ENCODE measurements around the gene DGKG. TPM values are rescaled to one million over a fixed set of nuclear protein-coding genes. Genes with fewer than 3 reads are reported as not detected.
A peak's percentile ranks its signal among the peaks of the same experiment; 100 is the strongest.

Gene DGKG
- total and polyA plus RNA-seq, 3 experiments from 2014 or later: 0.04 to 0.20 TPM; not detected in 1

DNA sequence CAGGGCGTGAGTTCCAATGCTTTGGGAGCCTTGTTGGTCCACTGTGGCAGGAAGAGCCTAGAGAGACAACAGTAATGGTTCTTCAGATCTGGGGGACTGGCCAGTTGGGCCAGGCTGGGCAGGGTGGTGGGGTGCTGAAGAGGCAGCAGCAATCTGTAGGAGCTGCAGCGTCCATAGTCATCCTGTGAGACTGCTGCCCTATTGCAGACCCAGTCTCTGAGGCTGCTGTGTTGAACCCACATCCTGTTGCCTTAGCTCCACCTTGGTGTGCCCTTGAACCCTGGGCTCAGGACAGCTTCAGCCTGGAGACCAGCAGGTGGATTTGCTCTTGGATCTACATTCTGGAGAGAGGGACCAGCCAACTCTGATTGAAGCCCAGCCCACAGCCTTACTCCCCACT is 229.5 kb downstream of the DGKG start:
- no peak overlapping the region for H3K27ac Mint-ChIP-seq
- peaks cover 10 to 24% of the 10 kb centered on the region in 2 donors for H3K27me3 Mint-ChIP-seq
- ChIA-PET POLR2A (no interaction called here), CTCF (interaction anchor here (2.3 kb wide), 1 partner anchor 10 kb away, joined by 6 read pairs; no protein-coding TSS in a partner anchor)
- no peaks in the 10 kb centered on the region for H3K36me3 ChIP-seq (ENCODE audit: insufficient read depth, low read length)
- no peaks in the 10 kb centered on the region for H3K9me3 Mint-ChIP-seq
- no peaks in the 10 kb centered on the region for H3K27me3 ChIP-seq (ENCODE audit: insufficient read depth, low read length, poor library complexity, severe bottlenecking)
- H3K4me1 ChIP-seq (ENCODE audit: insufficient read depth, low read length): no peaks in the 10 kb centered on the region
- no peak overlapping the region for H3K4me3 Mint-ChIP-seq
- no peak overlapping the region for H3K27ac ChIP-seq (ENCODE audit: low read depth, low read length)
- no peaks in the 10 kb centered on the region for H3K9me3 ChIP-seq (ENCODE audit: low read length)
- DNase-seq: no peak
- no peaks in the 10 kb centered on the region for H3K4me1 Mint-ChIP-seq
- no peak overlapping the region for H3K4me3 ChIP-seq (ENCODE audit: low read length)
- no peaks in the 10 kb centered on the region for H3K36me3 Mint-ChIP-seq

DNA sequence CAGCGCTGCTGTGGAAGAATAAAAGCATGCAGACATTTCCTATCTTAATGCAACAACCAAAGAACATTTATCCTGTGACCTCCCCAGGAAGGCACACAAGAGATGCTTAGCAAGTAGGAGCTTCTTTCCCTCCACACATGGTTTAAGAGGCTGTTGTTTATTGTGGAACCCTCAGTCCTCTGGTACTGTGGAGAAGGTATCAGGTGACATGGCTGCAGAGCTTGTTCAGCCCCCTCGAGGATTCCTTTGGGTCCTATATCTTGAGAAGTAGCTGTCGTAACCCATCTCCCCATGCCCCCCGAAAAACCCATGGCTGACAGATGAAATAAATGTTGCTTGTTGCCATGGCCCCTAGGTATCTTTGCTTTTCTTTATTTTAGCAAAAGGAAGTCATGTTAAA is 232.8 kb downstream of the DGKG start:
- Mint-ChIP-seq H3K27ac (no peak overlapping the region), H3K4me3 (no peak overlapping the region), H3K4me1 (no peaks in the 10 kb centered on the region), H3K9me3 (no peaks in the 10 kb centered on the region), H3K36me3 (no peaks in the 10 kb centered on the region), H3K27me3 (peaks cover 5 to 9% of the 10 kb centered on the region in 2 donors)
- DNase-seq: no peak
- H3K9me3 ChIP-seq (ENCODE audit: low read length): no peaks in the 10 kb centered on the region
- no peak overlapping the region for H3K27ac ChIP-seq (ENCODE audit: low read depth, low read length)
- H3K27me3 ChIP-seq (ENCODE audit: insufficient read depth, low read length, poor library complexity, severe bottlenecking): no peaks in the 10 kb centered on the region
- ChIA-PET CTCF (no interaction called here), POLR2A (no interaction called here)
- no peak overlapping the region for H3K4me3 ChIP-seq (ENCODE audit: low read length)
- H3K36me3 ChIP-seq (ENCODE audit: insufficient read depth, low read length): no peaks in the 10 kb centered on the region
- H3K4me1 ChIP-seq (ENCODE audit: insufficient read depth, low read length): no peaks in the 10 kb centered on the region

DNA sequence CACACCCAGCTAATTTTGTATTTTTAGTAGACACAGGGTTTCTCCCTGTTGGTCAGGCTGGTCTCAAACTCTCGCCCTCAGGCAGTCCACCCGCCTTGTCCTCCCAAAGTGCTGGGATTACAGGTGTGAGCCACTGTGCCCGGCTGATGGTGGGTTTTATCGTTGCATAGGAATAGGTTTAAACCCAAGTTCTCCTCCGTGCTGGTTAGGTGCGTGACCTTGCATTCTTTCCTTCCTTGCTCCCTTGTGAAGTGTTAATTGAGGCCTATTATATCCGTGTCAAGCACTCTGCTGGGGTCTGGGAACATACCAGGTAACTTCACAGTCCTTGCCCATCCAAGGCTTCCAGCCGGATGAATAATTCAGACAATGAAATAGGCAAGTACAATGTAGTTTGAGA is 233.9 kb downstream of the DGKG start:
- ChIA-PET CTCF (no interaction called here), POLR2A (no interaction called here)
- Mint-ChIP-seq H3K4me3 (no peak overlapping the region), H3K36me3 (no peaks in the 10 kb centered on the region), H3K4me1 (no peaks in the 10 kb centered on the region), H3K9me3 (no peaks in the 10 kb centered on the region), H3K27me3 (peaks cover 9 to 13% of the 10 kb centered on the region in 2 donors), H3K27ac (no peak overlapping the region)
- Histone ChIP-seq H3K27ac (ENCODE audit: low read depth, low read length) (no peak overlapping the region), H3K9me3 (ENCODE audit: low read length) (no peaks in the 10 kb centered on the region), H3K27me3 (ENCODE audit: insufficient read depth, low read length, poor library complexity, severe bottlenecking) (no peaks in the 10 kb centered on the region), H3K4me1 (ENCODE audit: insufficient read depth, low read length) (no peaks in the 10 kb centered on the region), H3K36me3 (ENCODE audit: insufficient read depth, low read length) (no peaks in the 10 kb centered on the region), H3K4me3 (ENCODE audit: low read length) (no peak overlapping the region)
- no peak for DNase-seq

DNA sequence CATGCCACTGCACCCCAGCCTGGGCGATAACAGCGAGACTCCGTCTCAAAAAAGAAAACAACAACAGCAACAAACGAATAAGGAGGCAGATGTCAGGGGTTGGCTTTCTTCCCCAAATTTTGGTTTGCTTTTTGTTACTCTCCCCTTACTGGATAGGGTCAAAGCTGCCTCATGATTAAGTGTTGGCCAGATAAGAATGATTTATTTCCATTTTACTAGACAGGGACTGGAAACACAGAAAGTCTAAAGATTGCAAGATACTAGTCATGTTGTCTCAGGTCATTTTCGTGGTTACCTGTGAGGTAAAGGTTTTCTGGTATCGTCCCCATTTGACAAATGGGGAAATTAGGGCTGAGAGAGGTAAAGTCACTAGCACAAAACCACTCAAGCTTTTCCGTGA is 234.6 kb downstream of the DGKG start:
- Histone ChIP-seq H3K27me3 (ENCODE audit: insufficient read depth, low read length, poor library complexity, severe bottlenecking) (no peaks in the 10 kb centered on the region), H3K4me3 (ENCODE audit: low read length) (no peak overlapping the region), H3K9me3 (ENCODE audit: low read length) (no peaks in the 10 kb centered on the region), H3K4me1 (ENCODE audit: insufficient read depth, low read length) (no peaks in the 10 kb centered on the region), H3K27ac (ENCODE audit: low read depth, low read length) (no peak overlapping the region), H3K36me3 (ENCODE audit: insufficient read depth, low read length) (no peaks in the 10 kb centered on the region)
- no peak overlapping the region for H3K4me3 Mint-ChIP-seq
- H3K27ac Mint-ChIP-seq: no peak overlapping the region
- ChIA-PET CTCF (no interaction called here), POLR2A (no interaction called here)
- no peak for DNase-seq
- no peaks in the 10 kb centered on the region for H3K9me3 Mint-ChIP-seq
- H3K36me3 Mint-ChIP-seq: no peaks in the 10 kb centered on the region
- H3K4me1 Mint-ChIP-seq: no peaks in the 10 kb centered on the region
- peaks cover 10 to 14% of the 10 kb centered on the region in 2 donors for H3K27me3 Mint-ChIP-seq

DNA sequence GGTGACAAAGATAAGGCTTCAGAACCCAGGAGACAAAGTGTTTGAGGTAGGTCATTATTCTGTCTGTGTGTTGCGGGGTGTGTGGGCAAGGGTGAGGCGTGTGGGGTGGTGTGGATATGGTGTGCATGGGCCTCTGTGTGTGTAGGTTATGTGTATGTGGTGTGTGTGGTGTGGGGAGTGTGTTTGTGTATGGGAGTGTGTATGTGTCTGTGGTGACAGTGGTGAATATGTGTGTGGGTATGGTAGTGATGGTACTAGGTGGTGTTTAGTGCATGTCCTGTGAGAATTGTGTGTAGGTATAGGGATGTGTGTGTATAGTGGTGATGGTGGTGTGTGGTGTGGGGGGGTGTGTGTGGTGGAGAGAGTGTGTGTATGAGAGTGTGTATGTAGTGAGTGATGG is 236.9 kb downstream of the DGKG start:
- H3K27ac Mint-ChIP-seq: no peak overlapping the region

DNA sequence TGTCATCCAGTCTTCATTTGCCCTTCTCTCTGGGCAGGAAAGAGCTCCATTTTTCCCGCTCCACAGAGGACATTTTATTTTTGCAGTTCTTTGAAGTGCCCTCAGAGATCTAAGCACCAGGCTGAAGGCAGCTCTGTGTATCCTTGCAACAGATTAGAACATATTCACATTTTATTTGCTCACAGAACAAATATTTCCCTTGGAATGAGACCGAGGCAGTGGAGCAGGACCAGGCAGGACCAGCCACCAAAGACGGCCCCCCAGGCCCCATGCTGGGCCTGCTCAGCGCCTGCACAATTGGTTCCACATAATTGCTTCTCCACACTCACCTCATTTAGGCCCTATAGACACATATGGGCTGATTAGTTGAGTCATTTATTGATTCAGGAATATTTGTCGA is 237.4 kb downstream of the DGKG start:
- DNase-seq: no peak
- Mint-ChIP-seq H3K9me3 (no peaks in the 10 kb centered on the region), H3K27me3 (peaks cover 22 to 32% of the 10 kb centered on the region in 2 donors), H3K4me3 (no peak overlapping the region), H3K27ac (no peak overlapping the region), H3K36me3 (no peaks in the 10 kb centered on the region), H3K4me1 (no peaks in the 10 kb centered on the region)
- no peaks in the 10 kb centered on the region for H3K4me1 ChIP-seq (ENCODE audit: insufficient read depth, low read length)
- no peak overlapping the region for H3K4me3 ChIP-seq (ENCODE audit: low read length)
- peaks cover 6% of the 10 kb centered on the region for H3K27me3 ChIP-seq (ENCODE audit: insufficient read depth, low read length, poor library complexity, severe bottlenecking)
- H3K9me3 ChIP-seq (ENCODE audit: low read length): no peaks in the 10 kb centered on the region
- no peaks in the 10 kb centered on the region for H3K36me3 ChIP-seq (ENCODE audit: insufficient read depth, low read length)
- no peak overlapping the region for H3K27ac ChIP-seq (ENCODE audit: low read depth, low read length)
- CTCF ChIA-PET: no interaction called here
- POLR2A ChIA-PET: no interaction called here

More for the DNA sequence above, 236.9 kb downstream of the DGKG start:
- CTCF ChIA-PET: no interaction called here
- H3K4me1 Mint-ChIP-seq: no peaks in the 10 kb centered on the region
- Histone ChIP-seq H3K4me3 (ENCODE audit: low read length) (no peak overlapping the region), H3K27ac (ENCODE audit: low read depth, low read length) (no peak overlapping the region), H3K9me3 (ENCODE audit: low read length) (no peaks in the 10 kb centered on the region), H3K27me3 (ENCODE audit: insufficient read depth, low read length, poor library complexity, severe bottlenecking) (peaks cover 6% of the 10 kb centered on the region), H3K36me3 (ENCODE audit: insufficient read depth, low read length) (no peaks in the 10 kb centered on the region), H3K4me1 (ENCODE audit: insufficient read depth, low read length) (no peaks in the 10 kb centered on the region)
- no peaks in the 10 kb centered on the region for H3K36me3 Mint-ChIP-seq
- no peaks in the 10 kb centered on the region for H3K9me3 Mint-ChIP-seq
- no peak overlapping the region for H3K4me3 Mint-ChIP-seq
- no peak for DNase-seq
- H3K27me3 Mint-ChIP-seq: peaks cover 17 to 30% of the 10 kb centered on the region in 2 donors
- POLR2A ChIA-PET: no interaction called here

DNA sequence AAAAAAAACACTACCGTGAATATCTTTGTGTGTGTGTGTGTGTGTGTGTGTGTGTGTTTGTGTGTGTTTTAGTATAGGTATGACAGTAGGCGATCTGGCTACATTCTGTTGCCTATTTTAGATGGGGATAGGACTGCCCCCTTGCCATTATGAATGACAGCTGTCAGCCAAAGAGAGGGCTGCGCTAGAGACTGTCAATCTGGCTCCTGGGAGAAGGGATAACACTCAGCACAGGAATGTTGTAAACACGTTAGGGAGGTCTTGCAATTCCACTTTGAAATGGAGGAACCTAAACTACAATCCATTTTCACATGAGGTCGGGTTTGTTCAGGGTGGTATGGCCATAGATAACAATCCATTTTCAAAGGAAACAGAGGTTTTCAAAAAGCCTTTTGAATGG is 239.0 kb downstream of the DGKG start:
- peak overlapping the region in 1 of 8 donors; percentile 49 for H3K27ac Mint-ChIP-seq
- H3K4me3 Mint-ChIP-seq: no peak overlapping the region
- DNase-seq: no peak
- H3K36me3 Mint-ChIP-seq: no peaks in the 10 kb centered on the region
- CTCF ChIA-PET: interaction anchor here (1.1 kb wide), 1 partner anchor 19 kb away, joined by 3 read pairs; no protein-coding TSS in a partner anchor
- no peak overlapping the region for H3K4me3 ChIP-seq (ENCODE audit: low read length)
- H3K27ac ChIP-seq (ENCODE audit: low read depth, low read length): no peak overlapping the region
- H3K9me3 Mint-ChIP-seq: no peaks in the 10 kb centered on the region
- H3K27me3 Mint-ChIP-seq: peaks cover 31 to 47% of the 10 kb centered on the region in 2 donors
- H3K36me3 ChIP-seq (ENCODE audit: insufficient read depth, low read length): no peaks in the 10 kb centered on the region
- POLR2A ChIA-PET: no interaction called here
- no peaks in the 10 kb centered on the region for H3K4me1 ChIP-seq (ENCODE audit: insufficient read depth, low read length)
- H3K4me1 Mint-ChIP-seq: no peaks in the 10 kb centered on the region
- H3K9me3 ChIP-seq (ENCODE audit: low read length): no peaks in the 10 kb centered on the region
- H3K27me3 ChIP-seq (ENCODE audit: insufficient read depth, low read length, poor library complexity, severe bottlenecking): peaks cover 6% of the 10 kb centered on the region

DNA sequence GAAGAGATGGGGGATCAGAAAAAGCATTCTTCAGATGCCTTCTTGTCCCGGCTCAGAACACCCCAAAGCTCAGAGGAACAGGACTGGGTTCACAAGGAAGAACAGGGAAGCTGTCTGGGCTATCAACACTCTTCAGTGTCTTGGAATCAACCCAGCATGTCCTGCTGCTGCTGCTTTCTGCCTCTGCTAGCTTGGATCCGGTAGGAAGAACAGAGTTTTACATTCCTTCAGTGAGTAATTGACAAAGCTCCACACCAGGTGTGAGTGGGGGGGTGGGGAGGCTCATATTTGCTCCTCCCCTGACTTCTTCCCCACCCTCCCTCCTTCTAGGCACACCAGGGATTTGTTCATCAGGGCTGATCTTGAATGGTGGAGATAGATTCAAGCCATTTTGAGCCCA is 240.1 kb downstream of the DGKG start:
- Mint-ChIP-seq H3K9me3 (no peaks in the 10 kb centered on the region), H3K4me1 (no peaks in the 10 kb centered on the region), H3K27ac (no peak overlapping the region), H3K4me3 (no peak overlapping the region), H3K36me3 (no peaks in the 10 kb centered on the region), H3K27me3 (peaks cover 35 to 54% of the 10 kb centered on the region in 2 donors)
- H3K9me3 ChIP-seq (ENCODE audit: low read length): no peaks in the 10 kb centered on the region
- no peak overlapping the region for H3K4me3 ChIP-seq (ENCODE audit: low read length)
- no peak for DNase-seq
- H3K36me3 ChIP-seq (ENCODE audit: insufficient read depth, low read length): no peaks in the 10 kb centered on the region
- peaks cover 12% of the 10 kb centered on the region for H3K27me3 ChIP-seq (ENCODE audit: insufficient read depth, low read length, poor library complexity, severe bottlenecking)
- POLR2A ChIA-PET: no interaction called here
- CTCF ChIA-PET: no interaction called here
- no peaks in the 10 kb centered on the region for H3K4me1 ChIP-seq (ENCODE audit: insufficient read depth, low read length)
- H3K27ac ChIP-seq (ENCODE audit: low read depth, low read length): no peak overlapping the region

DNA sequence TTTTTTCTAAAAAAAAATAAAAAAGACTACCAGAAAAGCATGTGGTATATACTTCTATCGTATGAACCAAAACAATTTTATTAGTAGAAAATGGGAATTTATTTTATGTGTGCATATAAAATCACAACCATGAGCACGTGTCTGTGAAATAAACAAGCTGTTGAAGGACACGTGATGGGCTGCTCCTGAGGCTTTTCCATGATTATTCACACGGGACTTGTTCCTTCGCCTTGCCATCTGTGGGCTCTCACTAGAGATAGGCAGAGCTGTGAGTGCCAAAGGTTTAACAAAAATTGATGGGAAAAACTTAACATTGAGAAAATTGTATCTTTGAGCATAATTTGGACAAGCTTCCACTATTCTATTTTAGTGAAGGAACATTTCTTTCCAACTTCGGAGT is 240.8 kb downstream of the DGKG start:
- Mint-ChIP-seq H3K4me1 (no peaks in the 10 kb centered on the region), H3K36me3 (no peaks in the 10 kb centered on the region), H3K9me3 (no peaks in the 10 kb centered on the region), H3K4me3 (no peak overlapping the region), H3K27me3 (peaks cover 40 to 60% of the 10 kb centered on the region in 2 donors), H3K27ac (no peak overlapping the region)
- Histone ChIP-seq H3K4me3 (ENCODE audit: low read length) (no peak overlapping the region), H3K27me3 (ENCODE audit: insufficient read depth, low read length, poor library complexity, severe bottlenecking) (peaks cover 12% of the 10 kb centered on the region), H3K9me3 (ENCODE audit: low read length) (no peaks in the 10 kb centered on the region), H3K27ac (ENCODE audit: low read depth, low read length) (no peak overlapping the region), H3K4me1 (ENCODE audit: insufficient read depth, low read length) (no peaks in the 10 kb centered on the region), H3K36me3 (ENCODE audit: insufficient read depth, low read length) (no peaks in the 10 kb centered on the region)
- ChIA-PET POLR2A (interaction anchor here (0.5 kb wide), 1 partner anchor 91 kb away, joined by 3 read pairs; no protein-coding TSS in a partner anchor), CTCF (no interaction called here)
- no peak for DNase-seq

All from CD8-positive, alpha-beta memory T cell (primary cell).